NCI-H2107 treated with DMSO at 0.1 percent for 48 hours (cell line): ENCODE measurements around the gene CTNNA3.

Experiments used
- DNase-seq: peaks from one replicate; lab custom pipeline; 2025; ENCODE audit not compliant: unreplicated experiment; lab: John Stamatoyannopoulos, UW

Gene CTNNA3

GRCh38 chr10:66713387-66713786 lies 982.6 kb downstream of the CTNNA3 start:
- no peak for DNase-seq

GRCh38 chr10:66698069-66698468 lies 997.9 kb downstream of the CTNNA3 start:
- no peak for DNase-seq

GRCh38 chr10:66695046-66695445 lies 1000.9 kb downstream of the CTNNA3 start:
- no peak for DNase-seq

GRCh38 chr10:66684581-66684980 lies 1011.4 kb downstream of the CTNNA3 start:
- no peak for DNase-seq

GRCh38 chr10:66680886-66681285 lies 1015.1 kb downstream of the CTNNA3 start:
- no peak for DNase-seq

GRCh38 chr10:66678521-66678920 lies 1017.5 kb downstream of the CTNNA3 start:
- no peak for DNase-seq

- DNase-seq, result no peak
These were observed 1022.9 kb downstream of the CTNNA3 start for GRCh38 chr10:66673071-66673470.

- no peak for DNase-seq
These were observed 1024.4 kb downstream of the CTNNA3 start for GRCh38 chr10:66671562-66671961.

GRCh38 chr10:66671064-66671463 lies 1024.9 kb downstream of the CTNNA3 start:
- no peak for DNase-seq

- DNase-seq, result no peak
These were observed 1039.5 kb downstream of the CTNNA3 start for GRCh38 chr10:66656499-66656898.

- DNase-seq, result no peak
These were observed 1041.1 kb downstream of the CTNNA3 start for GRCh38 chr10:66654861-66655260.

- no peak for DNase-seq
These were observed 1044.5 kb downstream of the CTNNA3 start for GRCh38 chr10:66651308-66652082.

- DNase-seq, result no peak
These were observed 1046.4 kb downstream of the CTNNA3 start for GRCh38 chr10:66649626-66650025.

- DNase-seq, result no peak
These were observed 1053.8 kb downstream of the CTNNA3 start for GRCh38 chr10:66642217-66642616.

- no peak for DNase-seq
These were observed 1056.6 kb downstream of the CTNNA3 start for GRCh38 chr10:66639371-66639770.

GRCh38 chr10:66637273-66638036 lies 1058.5 kb downstream of the CTNNA3 start:
- DNase-seq, result no peak

- no peak for DNase-seq
These were observed 1066.0 kb downstream of the CTNNA3 start for GRCh38 chr10:66629996-66630395.

- no peak for DNase-seq
These were observed 1068.8 kb downstream of the CTNNA3 start for GRCh38 chr10:66627156-66627555.

- no peak for DNase-seq
These were observed 1070.0 kb downstream of the CTNNA3 start for GRCh38 chr10:66625709-66626590.

GRCh38 chr10:66622050-66622449 lies 1073.9 kb downstream of the CTNNA3 start:
- no peak for DNase-seq

GRCh38 chr10:66604195-66604594 lies 1091.8 kb downstream of the CTNNA3 start:
- no peak for DNase-seq
